Suprapubic skin (tissue), 4 donors: ENCODE data around the gene C1orf50.

Source experiments
- POLR2A ChIP-seq, 2 donors: fragments of 450-650 bp; IDR thresholded peaks; one replicate each; pipeline ENCODE4 v1.6.1; 2017; ENCODE audit warnings: antibody characterized with exemption in 2 of 2, mild to moderate bottlenecking in 2 of 2, moderate library complexity in 2 of 2
- POLR2AphosphoS5 ChIP-seq, 3 donors: sonication (generic); formaldehyde crosslinking; IDR thresholded peaks; one replicate each; pipeline ENCODE4 v1.6.1; 2017; ENCODE audit warnings: antibody characterized with exemption in 3 of 3
- TF ChIP-seq, protein P1 (sequence below), 2 donors: fragments of 200-600 bp in 1 of 2; fragments of 450-650 bp in 1 of 2; sonication (generic) in 1 of 2; IDR thresholded peaks; one replicate each; pipeline ENCODE4 v1.5.1; 2016 to 2019; ENCODE audit warnings: antibody characterized with exemption in 2 of 2, mild to moderate bottlenecking in 1 of 2, moderate library complexity in 1 of 2

DNA sequence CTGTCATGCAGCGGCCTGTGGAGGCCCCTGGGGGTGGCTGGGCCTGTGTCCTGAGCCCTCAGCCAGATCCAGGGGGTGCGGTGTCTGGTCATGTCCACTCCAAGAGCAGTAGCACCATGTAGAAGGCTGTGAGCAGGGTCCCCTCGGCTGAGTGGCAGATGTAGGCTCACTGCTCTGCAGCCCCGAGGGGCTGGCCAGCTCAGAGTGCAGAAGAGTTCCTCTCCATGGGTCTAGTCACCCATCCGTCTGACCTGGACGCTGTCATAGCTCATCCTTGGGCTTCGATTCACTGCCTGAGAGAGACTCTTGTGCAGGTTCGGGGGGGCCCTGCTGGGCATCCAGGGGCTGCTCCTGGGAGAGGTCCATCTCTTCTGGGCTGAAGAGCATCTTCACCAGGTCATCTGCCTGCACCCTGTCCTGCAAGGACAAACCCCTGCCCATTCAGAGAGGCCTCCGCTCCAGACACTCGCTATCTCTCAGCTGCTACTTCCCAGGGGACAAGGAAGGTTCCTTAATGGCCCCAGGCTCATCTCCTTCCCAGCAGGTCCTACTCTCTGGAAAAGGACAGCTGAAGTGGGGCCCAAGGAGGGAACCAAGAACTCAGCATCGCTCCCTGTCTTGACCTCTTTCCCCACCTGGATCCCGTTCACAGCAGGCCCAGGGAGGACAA is 20.5 kb upstream of the C1orf50 start:
- TF ChIP-seq POLR2A (IDR thresholded peaks at IDR 0.05) (no peak), POLR2AphosphoS5 (IDR thresholded peaks at IDR 0.05) (no peak)
- TF ChIP-seq, protein P1, sequence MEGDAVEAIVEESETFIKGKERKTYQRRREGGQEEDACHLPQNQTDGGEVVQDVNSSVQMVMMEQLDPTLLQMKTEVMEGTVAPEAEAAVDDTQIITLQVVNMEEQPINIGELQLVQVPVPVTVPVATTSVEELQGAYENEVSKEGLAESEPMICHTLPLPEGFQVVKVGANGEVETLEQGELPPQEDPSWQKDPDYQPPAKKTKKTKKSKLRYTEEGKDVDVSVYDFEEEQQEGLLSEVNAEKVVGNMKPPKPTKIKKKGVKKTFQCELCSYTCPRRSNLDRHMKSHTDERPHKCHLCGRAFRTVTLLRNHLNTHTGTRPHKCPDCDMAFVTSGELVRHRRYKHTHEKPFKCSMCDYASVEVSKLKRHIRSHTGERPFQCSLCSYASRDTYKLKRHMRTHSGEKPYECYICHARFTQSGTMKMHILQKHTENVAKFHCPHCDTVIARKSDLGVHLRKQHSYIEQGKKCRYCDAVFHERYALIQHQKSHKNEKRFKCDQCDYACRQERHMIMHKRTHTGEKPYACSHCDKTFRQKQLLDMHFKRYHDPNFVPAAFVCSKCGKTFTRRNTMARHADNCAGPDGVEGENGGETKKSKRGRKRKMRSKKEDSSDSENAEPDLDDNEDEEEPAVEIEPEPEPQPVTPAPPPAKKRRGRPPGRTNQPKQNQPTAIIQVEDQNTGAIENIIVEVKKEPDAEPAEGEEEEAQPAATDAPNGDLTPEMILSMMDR (IDR thresholded peaks at IDR 0.05), result no peak
